Mesodermal cell (in vitro differentiated cells): ENCODE data around the gene AATF.

ENCODE experiments used
- H3K27ac ChIP-seq: 2 replicates; pipeline ENCODE4 v1.7.0; 2013; ENCODE audit warnings: mild to moderate bottlenecking, low read depth, low read length, moderate library complexity; ENCODE audit not compliant: severe bottlenecking
- H3K36me3 ChIP-seq: 2 replicates; pipeline ENCODE4 v1.7.1; 2013; ENCODE audit warnings: mild to moderate bottlenecking, low read length, moderate library complexity; ENCODE audit not compliant: control insufficient read depth, insufficient read depth
- H3K4me1 ChIP-seq: one replicate; pipeline ENCODE4 v1.7.1; 2013; ENCODE audit warnings: mild to moderate bottlenecking, low read length; ENCODE audit not compliant: insufficient read depth, control insufficient read depth, poor library complexity, severe bottlenecking
- H3K4me3 ChIP-seq: 2 replicates; pipeline ENCODE4 v1.7.0; 2013; ENCODE audit warnings: low read length, control low read depth, mild to moderate bottlenecking; ENCODE audit not compliant: insufficient read depth, poor library complexity, severe bottlenecking; ENCODE audit errors: extremely low read depth
- H3K9me3 ChIP-seq: 2 replicates; pipeline ENCODE4 v1.7.1; 2013; ENCODE audit warnings: mild to moderate bottlenecking, low read length, moderate library complexity; ENCODE audit not compliant: control insufficient read depth
- WGBS, 2 experiments: methylation state at CpG; one replicate each; pipeline ENCODE4 v1.1.5; 2013; ENCODE audit warnings: missing lambda C conversion rate in 2 of 2; ENCODE audit not compliant: insufficient coverage in 2 of 2; 5-methylcytosine and 5-hydroxymethylcytosine counted together

Gene AATF

GRCh38 chr17:37096071-37096470, 147.3 kb downstream of the AATF start:
- Histone ChIP-seq H3K27ac (no peak overlapping the region), H3K4me3 (no peak overlapping the region), H3K4me1 (peaks cover 13% of the 10 kb centered on the region), H3K9me3 (no peaks in the 10 kb centered on the region), H3K36me3 (peaks cover 78% of the 10 kb centered on the region)
- 83 to 100% methylated on average over 1 of the region's 2 CpGs for WGBS, 2 experiments

- Histone ChIP-seq H3K9me3 (no peaks in the 10 kb centered on the region), H3K36me3 (peaks cover 87% of the 10 kb centered on the region), H3K27ac (no peak overlapping the region), H3K4me1 (peaks cover 8% of the 10 kb centered on the region), H3K4me3 (no peak overlapping the region)
- WGBS, 2 experiments = 86 to 89% methylated on average over 2 of the region's 2 CpGs
These were observed 148.4 kb downstream of the AATF start for GRCh38 chr17:37097154-37097553.

- WGBS, 2 experiments = 92 to 95% methylated on average over 4 of the region's 5 CpGs
- Histone ChIP-seq H3K36me3 (peaks cover 88% of the 10 kb centered on the region), H3K9me3 (no peaks in the 10 kb centered on the region), H3K27ac (no peak overlapping the region), H3K4me3 (no peak overlapping the region), H3K4me1 (peaks cover 8% of the 10 kb centered on the region)
These were observed 149.4 kb downstream of the AATF start for GRCh38 chr17:37098152-37098551.

GRCh38 chr17:37098910-37099664, 150.3 kb downstream of the AATF start:
- 92 to 95% methylated on average over 5 to 7 of the region's 9 CpGs for WGBS, 2 experiments
- Histone ChIP-seq H3K4me1 (peaks cover 8% of the 10 kb centered on the region), H3K4me3 (no peak overlapping the region), H3K9me3 (no peaks in the 10 kb centered on the region), H3K27ac (no peak overlapping the region), H3K36me3 (peaks cover 88% of the 10 kb centered on the region)

GRCh38 chr17:37100231-37100630, 151.5 kb downstream of the AATF start:
- Histone ChIP-seq H3K4me1 (no peaks in the 10 kb centered on the region), H3K4me3 (no peak overlapping the region), H3K36me3 (peaks cover 87% of the 10 kb centered on the region), H3K27ac (no peak overlapping the region), H3K9me3 (no peaks in the 10 kb centered on the region)
- 94 to 100% methylated on average over 2 of the region's 4 CpGs for WGBS, 2 experiments

GRCh38 chr17:37101306-37101705, 152.6 kb downstream of the AATF start:
- Histone ChIP-seq H3K4me1 (no peaks in the 10 kb centered on the region), H3K27ac (no peak overlapping the region), H3K4me3 (no peak overlapping the region), H3K9me3 (no peaks in the 10 kb centered on the region), H3K36me3 (peaks cover 83% of the 10 kb centered on the region)
- WGBS, 2 experiments = 100% methylated on average over 1 to 2 of the region's 2 CpGs

GRCh38 chr17:37103231-37103630, 154.5 kb downstream of the AATF start:
- WGBS, 2 experiments = 95 to 96% methylated on average over 2 to 3 of the region's 4 CpGs
- H3K27ac ChIP-seq = no peak overlapping the region
- H3K9me3 ChIP-seq = no peaks in the 10 kb centered on the region
- H3K4me3 ChIP-seq = no peak overlapping the region
- H3K4me1 ChIP-seq = no peaks in the 10 kb centered on the region
- peaks cover 83% of the 10 kb centered on the region for H3K36me3 ChIP-seq

GRCh38 chr17:37106049-37106448, 157.3 kb downstream of the AATF start:
- 100% methylated on average over 1 of the region's 1 CpG; no CpG with 5 or more reads in 1 of the 2 experiments for WGBS, 2 experiments
- Histone ChIP-seq H3K27ac (no peak overlapping the region), H3K4me3 (no peak overlapping the region), H3K4me1 (peaks cover 6% of the 10 kb centered on the region), H3K9me3 (no peaks in the 10 kb centered on the region), H3K36me3 (peaks cover 86% of the 10 kb centered on the region)
